Neural cell (in vitro differentiated cells): ENCODE data around the gene TMEM191C. TPM values are rescaled to one million over a fixed set of nuclear protein-coding genes. Genes with fewer than 3 reads are reported as not detected.
"Not testable (repeated sequence)": the region's sequence is repeated elsewhere in the genome, so short reads cannot be mapped to it uniquely, and the experiment has no call there.

ENCODE experiments used
- H2AFZ ChIP-seq: fragments of 200-600, 300-800 bp; sonication (generic), shearing (Covaris generic); 2 replicates; pipeline ENCODE4 v1.6.0; 2014; ENCODE audit warnings: low read depth, mild to moderate bottlenecking, antibody characterized with exemption, low read length, moderate library complexity
- H3F3A ChIP-seq: fragments of 200-600 bp; shearing (Covaris generic); 2 replicates; pipeline ENCODE4 v1.6.1; 2016; ENCODE audit warnings: mild to moderate bottlenecking, moderate library complexity, mixed read lengths, antibody characterized with exemption, low read length; ENCODE audit not compliant: insufficient read depth, poor library complexity, severe bottlenecking
- H3K27ac ChIP-seq: fragments of 200-600, 300-800 bp; sonication (generic), shearing (Covaris generic); 2 replicates; pipeline ENCODE4 v1.5.1; 2014; ENCODE audit warnings: mild to moderate bottlenecking, low read length, moderate library complexity
- H3K27me3 ChIP-seq: fragments of 300-800, 200-600 bp; sonication (generic), shearing (Covaris generic); 2 replicates; pipeline ENCODE4 v1.6.0; 2014; ENCODE audit warnings: mild to moderate bottlenecking, low read depth, low read length, moderate library complexity; ENCODE audit not compliant: insufficient read depth
- H3K36me3 ChIP-seq: fragments of 300-800, 200-600 bp; sonication (generic), shearing (Covaris generic); 2 replicates; pipeline ENCODE4 v1.5.1; 2014; ENCODE audit warnings: mild to moderate bottlenecking, antibody characterized with exemption, low read length, moderate library complexity; ENCODE audit not compliant: insufficient read depth
- H3K4me2 ChIP-seq: fragments of 300-800, 200-600 bp; sonication (generic), shearing (Covaris generic); 2 replicates; pipeline ENCODE4 v1.6.0; 2014; ENCODE audit warnings: mild to moderate bottlenecking, low read length
- H3K4me3 ChIP-seq: fragments of 300-800, 200-600 bp; sonication (generic), shearing (Covaris generic); 2 replicates; pipeline ENCODE4 v1.5.1; 2014; ENCODE audit warnings: mild to moderate bottlenecking, low read length, moderate library complexity
- H3K79me2 ChIP-seq: fragments of 200-600 bp; shearing (Covaris generic); replicated peaks from 2 replicates; pipeline ENCODE4 v1.6.0; 2014; ENCODE audit warnings: mild to moderate bottlenecking, low read length, moderate library complexity; ENCODE audit not compliant: insufficient read depth
- H3K9ac ChIP-seq: fragments of 300-800, 200-600 bp; sonication (generic), shearing (Covaris generic); 2 replicates; pipeline ENCODE4 v1.6.1; 2016; ENCODE audit warnings: mild to moderate bottlenecking, low read length, mixed read lengths
- H3K9me2 ChIP-seq: fragments of 200-600 bp; shearing (Covaris generic); 2 replicates; pipeline ENCODE4 v1.6.1; 2016; ENCODE audit warnings: mild to moderate bottlenecking, low read length, mixed read lengths; ENCODE audit not compliant: insufficient read depth
- H3K9me3 ChIP-seq: fragments of 200-600, 300-800 bp; sonication (generic), shearing (Covaris generic); 2 replicates; pipeline ENCODE4 v1.6.1; 2016; ENCODE audit warnings: mild to moderate bottlenecking, mixed run types, low read length, moderate library complexity, mixed read lengths
- H4K20me1 ChIP-seq: fragments of 200-600 bp; shearing (Covaris generic); 2 replicates; pipeline ENCODE4 v1.6.1; 2016; ENCODE audit warnings: mild to moderate bottlenecking, mixed run types; ENCODE audit not compliant: insufficient read depth
- EP300 ChIP-seq: fragments of 450-650 bp; conservative IDR thresholded peaks from 2 replicates; pipeline ENCODE4 v1.6.1; 2014; ENCODE audit warnings: antibody characterized with exemption, mild to moderate bottlenecking, moderate library complexity; ENCODE audit not compliant: poor library complexity, severe bottlenecking
- EZH2 ChIP-seq: fragments of 200-600, 300-800 bp; shearing (Covaris generic), sonication (generic); IDR thresholded peaks from 2 replicates; pipeline ENCODE4 v1.6.1; 2014; ENCODE audit warnings: antibody characterized with exemption, low read length, borderline replicate concordance, mild to moderate bottlenecking; ENCODE audit not compliant: insufficient read depth, poor library complexity, severe bottlenecking
- MXI1 ChIP-seq: fragments of 450-650 bp; conservative IDR thresholded peaks from 2 replicates; pipeline ENCODE4 v1.6.1; 2014; ENCODE audit warnings: antibody characterized with exemption, mild to moderate bottlenecking; ENCODE audit not compliant: poor library complexity, severe bottlenecking
- POLR2AphosphoS5 ChIP-seq: IDR thresholded peaks from 2 replicates; pipeline ENCODE4 v1.6.1; 2012
- RAD21 ChIP-seq: fragments of 450-650 bp; conservative IDR thresholded peaks from 2 replicates; pipeline ENCODE4 v1.6.1; 2014; ENCODE audit warnings: antibody characterized with exemption, mild to moderate bottlenecking, moderate library complexity
- SMC3 ChIP-seq: fragments of 450-650 bp; conservative IDR thresholded peaks from 2 replicates; pipeline ENCODE4 v1.6.1; 2014; ENCODE audit warnings: antibody characterized with exemption, mild to moderate bottlenecking, moderate library complexity; ENCODE audit not compliant: poor library complexity
- TAF1 ChIP-seq: IDR thresholded peaks from 2 replicates; pipeline ENCODE4 v1.6.1; 2012; ENCODE audit warnings: low read depth
- polyA plus RNA-seq: library from polyadenylated mRNA; depleted of rRNA; stranded (reverse); fragments of >200 nt; gene quantifications from 2 replicates; pipeline ENCODE4 v1.2.3, GENCODE V29; 2014
- TF ChIP-seq, protein P1 (sequence below): fragments of 450-650 bp; IDR thresholded peaks from 2 replicates; pipeline ENCODE4 v1.5.1; 2014; ENCODE audit warnings: antibody characterized with exemption, mild to moderate bottlenecking, moderate library complexity; ENCODE audit not compliant: poor library complexity, severe bottlenecking
- TF ChIP-seq, protein P2 (sequence below): IDR thresholded peaks from 2 replicates; pipeline ENCODE4 v1.6.1; 2012; ENCODE audit warnings: borderline replicate concordance

TMEM191C gene
- polyA plus RNA-seq, 1 donor from 2014 or later, result 68.3 TPM

DNA sequence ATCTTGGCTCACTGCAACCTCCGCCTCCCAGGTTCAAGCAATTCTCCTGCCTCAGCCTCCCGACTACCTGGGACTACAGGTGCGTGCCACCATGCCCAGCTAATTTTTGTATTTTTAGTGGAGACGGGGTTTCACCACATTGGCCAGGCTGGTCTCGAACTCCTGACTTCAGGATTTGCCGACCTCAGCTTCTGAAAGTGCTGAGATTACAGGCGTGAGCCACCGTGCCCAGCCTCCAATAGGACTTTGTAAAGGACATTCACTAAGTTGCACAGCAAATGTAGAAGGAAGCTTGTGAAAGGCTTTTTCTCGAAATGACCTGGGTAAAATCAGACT is 12.2 kb upstream of the TMEM191C start:
- H3K9me3 ChIP-seq, H3K27ac ChIP-seq, H4K20me1 ChIP-seq, H3K9me2 ChIP-seq, H3K27me3 ChIP-seq, H2AFZ ChIP-seq, H3K4me3 ChIP-seq, H3K36me3 ChIP-seq, H3F3A ChIP-seq, H3K4me2 ChIP-seq, H3K79me2 ChIP-seq, H3K9ac ChIP-seq: not testable (repeated sequence)

DNA sequence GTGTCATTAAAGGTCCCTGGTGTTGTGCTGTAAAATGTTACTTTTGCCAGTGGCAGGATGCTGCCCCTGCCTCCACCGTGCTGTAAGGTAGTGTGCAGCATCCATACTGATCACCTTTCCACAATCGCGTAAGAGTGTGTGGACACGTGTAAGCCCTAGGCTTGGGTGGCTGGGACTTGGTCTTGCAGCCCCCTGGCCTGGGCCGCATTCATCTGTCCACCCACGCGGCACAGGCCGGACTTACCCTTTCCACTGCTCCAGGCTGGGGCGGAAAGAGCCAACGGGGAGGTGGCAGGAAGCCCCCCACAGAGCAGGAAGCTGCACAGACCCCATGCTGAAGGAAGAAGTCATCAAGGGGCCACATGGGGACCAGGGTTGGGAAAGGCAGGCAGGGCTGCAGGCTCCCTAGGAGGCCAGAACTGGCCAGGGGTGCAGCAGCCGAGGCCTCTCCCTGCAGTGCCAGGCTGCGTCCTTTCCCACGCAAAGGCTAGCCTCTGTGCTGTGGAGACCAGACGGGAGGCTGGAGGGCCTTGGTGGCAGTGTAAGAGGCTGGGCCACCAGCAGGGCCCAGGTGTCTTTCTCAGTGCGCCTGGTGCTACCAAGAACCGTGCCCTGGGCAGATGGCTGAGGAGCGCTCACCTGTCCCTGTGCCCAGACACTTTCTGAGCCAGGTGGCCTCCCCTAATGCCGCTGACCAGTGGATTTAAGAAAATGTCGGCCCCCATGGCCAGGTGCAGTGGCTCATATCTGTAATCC is 11.7 kb upstream of the TMEM191C start:
- H3K27ac ChIP-seq, result no peak overlapping the region
- no peak overlapping the region for H3K4me2 ChIP-seq
- no peak overlapping the region for H2AFZ ChIP-seq
- no peaks in the 10 kb centered on the region for H3K9me3 ChIP-seq
- no peaks in the 10 kb centered on the region for H4K20me1 ChIP-seq
- TF ChIP-seq TAF1 (no peak), MXI1 (no peak), POLR2AphosphoS5 (no peak), EP300 (no peak)
- TF ChIP-seq, protein P1, sequence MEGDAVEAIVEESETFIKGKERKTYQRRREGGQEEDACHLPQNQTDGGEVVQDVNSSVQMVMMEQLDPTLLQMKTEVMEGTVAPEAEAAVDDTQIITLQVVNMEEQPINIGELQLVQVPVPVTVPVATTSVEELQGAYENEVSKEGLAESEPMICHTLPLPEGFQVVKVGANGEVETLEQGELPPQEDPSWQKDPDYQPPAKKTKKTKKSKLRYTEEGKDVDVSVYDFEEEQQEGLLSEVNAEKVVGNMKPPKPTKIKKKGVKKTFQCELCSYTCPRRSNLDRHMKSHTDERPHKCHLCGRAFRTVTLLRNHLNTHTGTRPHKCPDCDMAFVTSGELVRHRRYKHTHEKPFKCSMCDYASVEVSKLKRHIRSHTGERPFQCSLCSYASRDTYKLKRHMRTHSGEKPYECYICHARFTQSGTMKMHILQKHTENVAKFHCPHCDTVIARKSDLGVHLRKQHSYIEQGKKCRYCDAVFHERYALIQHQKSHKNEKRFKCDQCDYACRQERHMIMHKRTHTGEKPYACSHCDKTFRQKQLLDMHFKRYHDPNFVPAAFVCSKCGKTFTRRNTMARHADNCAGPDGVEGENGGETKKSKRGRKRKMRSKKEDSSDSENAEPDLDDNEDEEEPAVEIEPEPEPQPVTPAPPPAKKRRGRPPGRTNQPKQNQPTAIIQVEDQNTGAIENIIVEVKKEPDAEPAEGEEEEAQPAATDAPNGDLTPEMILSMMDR, result no peak
- H3F3A ChIP-seq, result no peaks in the 10 kb centered on the region
- H3K79me2 ChIP-seq, result no peaks in the 10 kb centered on the region
- no peak overlapping the region for H3K9ac ChIP-seq
- H3K9me2 ChIP-seq, result no peaks in the 10 kb centered on the region
- no peak overlapping the region for H3K4me3 ChIP-seq
- H3K27me3 ChIP-seq, result no peaks in the 10 kb centered on the region
- no peaks in the 10 kb centered on the region for H3K36me3 ChIP-seq

DNA sequence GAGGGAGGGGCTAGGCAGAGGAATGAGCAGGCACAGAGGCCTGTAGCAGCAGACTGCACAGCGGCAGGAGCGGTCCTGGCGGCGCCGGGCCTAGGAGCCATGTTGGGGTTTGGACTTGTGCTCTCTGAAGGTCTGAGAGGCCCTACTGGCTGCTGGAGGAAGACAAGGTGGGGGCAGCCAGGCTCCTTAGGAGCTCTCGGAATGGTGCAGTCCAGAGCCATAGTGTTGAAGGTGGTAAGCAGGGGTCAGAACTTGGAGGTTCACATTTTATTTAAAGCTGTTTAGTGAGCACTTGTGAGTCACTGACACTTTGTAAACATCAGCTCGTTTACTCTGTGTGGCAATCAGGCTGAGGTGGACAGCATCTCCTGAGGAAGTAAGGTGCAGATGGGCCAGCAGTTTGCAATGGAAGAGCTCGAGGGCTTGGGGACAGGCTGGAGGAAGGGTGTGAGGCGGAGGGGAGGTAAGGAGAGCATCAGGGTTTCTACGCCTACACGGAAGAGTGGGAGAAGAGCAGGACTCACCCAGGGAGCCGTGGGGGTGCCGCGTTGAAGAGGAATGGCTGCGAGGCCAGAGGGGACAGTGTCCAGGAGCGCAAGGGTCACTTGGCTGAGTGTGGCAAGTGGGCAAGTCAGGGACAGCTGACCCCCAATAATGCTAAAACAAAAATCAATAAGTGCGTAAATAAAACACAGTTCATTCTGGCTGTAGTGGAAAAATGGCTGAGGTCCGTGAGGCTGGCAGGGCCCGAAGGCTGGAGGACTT is 10.0 kb upstream of the TMEM191C start:
- Histone ChIP-seq H3K9ac (no peak overlapping the region), H4K20me1 (no peaks in the 10 kb centered on the region), H3K36me3 (no peaks in the 10 kb centered on the region), H3K4me2 (no peak overlapping the region), H3K4me3 (no peak overlapping the region), H3K79me2 (no peaks in the 10 kb centered on the region), H3K27me3 (no peaks in the 10 kb centered on the region), H3K9me3 (no peaks in the 10 kb centered on the region), H2AFZ (no peak overlapping the region), H3K27ac (no peak overlapping the region), H3K9me2 (no peaks in the 10 kb centered on the region), H3F3A (no peaks in the 10 kb centered on the region)
- TF ChIP-seq MXI1 (no peak), SMC3 (no peak), POLR2AphosphoS5 (no peak), EZH2 (no peak), EP300 (no peak), RAD21 (no peak), TAF1 (no peak)
- TF ChIP-seq, protein P1, result no peak
- TF ChIP-seq, protein P2, sequence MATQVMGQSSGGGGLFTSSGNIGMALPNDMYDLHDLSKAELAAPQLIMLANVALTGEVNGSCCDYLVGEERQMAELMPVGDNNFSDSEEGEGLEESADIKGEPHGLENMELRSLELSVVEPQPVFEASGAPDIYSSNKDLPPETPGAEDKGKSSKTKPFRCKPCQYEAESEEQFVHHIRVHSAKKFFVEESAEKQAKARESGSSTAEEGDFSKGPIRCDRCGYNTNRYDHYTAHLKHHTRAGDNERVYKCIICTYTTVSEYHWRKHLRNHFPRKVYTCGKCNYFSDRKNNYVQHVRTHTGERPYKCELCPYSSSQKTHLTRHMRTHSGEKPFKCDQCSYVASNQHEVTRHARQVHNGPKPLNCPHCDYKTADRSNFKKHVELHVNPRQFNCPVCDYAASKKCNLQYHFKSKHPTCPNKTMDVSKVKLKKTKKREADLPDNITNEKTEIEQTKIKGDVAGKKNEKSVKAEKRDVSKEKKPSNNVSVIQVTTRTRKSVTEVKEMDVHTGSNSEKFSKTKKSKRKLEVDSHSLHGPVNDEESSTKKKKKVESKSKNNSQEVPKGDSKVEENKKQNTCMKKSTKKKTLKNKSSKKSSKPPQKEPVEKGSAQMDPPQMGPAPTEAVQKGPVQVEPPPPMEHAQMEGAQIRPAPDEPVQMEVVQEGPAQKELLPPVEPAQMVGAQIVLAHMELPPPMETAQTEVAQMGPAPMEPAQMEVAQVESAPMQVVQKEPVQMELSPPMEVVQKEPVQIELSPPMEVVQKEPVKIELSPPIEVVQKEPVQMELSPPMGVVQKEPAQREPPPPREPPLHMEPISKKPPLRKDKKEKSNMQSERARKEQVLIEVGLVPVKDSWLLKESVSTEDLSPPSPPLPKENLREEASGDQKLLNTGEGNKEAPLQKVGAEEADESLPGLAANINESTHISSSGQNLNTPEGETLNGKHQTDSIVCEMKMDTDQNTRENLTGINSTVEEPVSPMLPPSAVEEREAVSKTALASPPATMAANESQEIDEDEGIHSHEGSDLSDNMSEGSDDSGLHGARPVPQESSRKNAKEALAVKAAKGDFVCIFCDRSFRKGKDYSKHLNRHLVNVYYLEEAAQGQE, result no peak

DNA sequence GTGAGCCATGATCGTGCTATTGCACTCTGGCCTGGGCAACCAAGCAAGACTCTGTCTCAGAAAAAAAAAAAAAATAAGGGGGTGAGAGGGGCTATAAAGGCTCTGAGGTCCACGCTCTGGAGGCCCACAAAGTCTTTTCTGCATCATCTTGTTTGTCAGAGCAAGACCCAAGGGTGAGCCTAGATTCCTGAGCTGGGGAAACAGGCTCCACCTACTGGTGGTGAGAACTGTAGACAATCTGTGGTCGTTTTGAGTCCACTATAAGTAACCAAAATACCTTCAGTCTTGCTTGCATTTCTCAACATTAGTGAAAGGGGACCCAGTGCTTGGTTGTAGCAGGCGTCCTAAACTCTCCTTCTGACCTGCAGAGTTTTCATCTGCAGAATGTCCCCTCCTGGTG is 4.5 kb upstream of the TMEM191C start:
- not testable (repeated sequence) for H3K79me2 ChIP-seq, H4K20me1 ChIP-seq, H3K4me3 ChIP-seq, H3K27me3 ChIP-seq, H3K9me2 ChIP-seq, H3K36me3 ChIP-seq, H2AFZ ChIP-seq, H3K4me2 ChIP-seq, H3K9me3 ChIP-seq, H3F3A ChIP-seq, H3K27ac ChIP-seq, H3K9ac ChIP-seq
